Progenitor cell of endocrine pancreas (in vitro differentiated cells): Measurements from ENCODE around the gene RCAN1. TPM values are rescaled to one million over a fixed set of nuclear protein-coding genes. Genes with fewer than 3 reads are reported as not detected.

Source experiments
- DNase-seq: peaks from one replicate; pipeline ENCODE4 v3.0.0; 2021; ENCODE audit warnings: low spot score; ENCODE audit not compliant: unreplicated experiment
- H3K27ac Mint-ChIP-seq: 2 replicates; pipeline ENCODE4 v1.8.0; 2021; ENCODE audit warnings: mild to moderate bottlenecking, moderate library complexity, mixed read lengths
- H3K27me3 Mint-ChIP-seq: 2 replicates; pipeline ENCODE4 v1.8.0; 2021; ENCODE audit warnings: mixed read lengths
- H3K36me3 Mint-ChIP-seq: 2 replicates; pipeline ENCODE4 v1.8.0; 2022; ENCODE audit warnings: mixed read lengths; ENCODE audit not compliant: insufficient read depth
- H3K4me1 Mint-ChIP-seq: 2 replicates; pipeline ENCODE4 v1.8.0; 2021; ENCODE audit warnings: low read depth, mixed read lengths
- H3K4me3 Mint-ChIP-seq: 2 replicates; pipeline ENCODE4 v1.8.0; 2021; ENCODE audit warnings: low read depth, mild to moderate bottlenecking, moderate library complexity, mixed read lengths
- H3K9me3 Mint-ChIP-seq: 2 replicates; pipeline ENCODE4 v1.8.0; 2021; ENCODE audit warnings: low read depth, mixed read lengths
- CTCF ChIP-seq: fragments of 200-600 bp; sonication (generic); IDR thresholded peaks from one replicate; pipeline ENCODE4 v1.5.0; 2021; ENCODE audit warnings: antibody characterized with exemption, mild to moderate bottlenecking; ENCODE audit not compliant: unreplicated experiment
- long read RNA-seq: library from polyadenylated mRNA; unstranded; transcript quantifications from one replicate; pipeline ENCODE4 v2.0.0, GENCODE V29; 2020
- total RNA-seq: library from RNA; stranded (reverse); gene quantifications from 2 replicates; pipeline ENCODE4 v1.2.1, GENCODE V29; 2021

Gene RCAN1
- total RNA-seq = 11.6 and 14.2 TPM in 2 replicates
- long read RNA-seq, transcript RCAN1-202 (4 exons, 2,408 nt) = major isoform, 42 of 51 reads
- long read RNA-seq, partial matches to known transcripts = 3 of 51 reads
- long read RNA-seq, other reads (novel, unspliced or antisense) = 4 of 51 reads

DNA sequence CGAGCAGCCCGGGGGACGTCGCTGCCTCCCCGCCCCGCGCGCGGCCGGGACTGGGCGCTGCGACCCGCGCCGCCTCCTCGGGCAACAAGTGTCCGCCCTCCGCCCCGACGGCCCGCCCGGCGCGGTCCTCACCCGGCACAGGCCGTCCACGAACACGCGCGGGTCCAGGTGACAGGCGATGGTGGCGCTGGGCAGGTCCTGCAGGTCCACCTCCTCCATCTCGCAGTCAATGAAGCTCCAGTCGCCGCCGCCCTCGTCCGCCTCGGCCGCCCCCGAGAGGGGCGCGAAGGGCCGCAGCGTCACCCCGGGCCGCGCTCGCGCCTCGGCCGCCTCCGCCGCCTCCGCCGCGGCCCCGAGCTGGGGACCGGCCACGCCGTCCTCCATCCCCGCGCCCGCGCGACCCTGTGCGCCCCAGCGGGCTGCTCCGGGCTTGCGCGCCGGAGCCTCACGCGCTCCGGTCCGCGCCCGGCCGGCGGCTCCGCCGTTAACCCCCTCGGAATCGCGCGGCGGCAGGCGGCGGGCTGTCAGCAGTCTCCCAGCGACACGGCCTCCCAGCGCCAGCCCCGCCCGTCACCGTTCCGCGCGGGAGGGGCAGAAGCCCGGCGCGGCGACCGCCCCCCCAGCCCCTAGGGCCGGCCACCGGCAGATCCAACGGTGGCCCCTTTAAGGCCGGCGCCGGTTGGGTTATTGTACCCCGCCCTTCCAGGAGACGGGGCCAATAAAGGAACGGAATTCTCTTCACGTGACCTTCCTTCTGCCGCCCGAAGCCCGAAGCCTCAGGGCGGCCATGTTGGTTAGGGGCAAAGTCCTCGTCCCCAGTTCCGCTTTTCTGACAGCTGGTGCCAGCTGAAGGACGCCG, at the start of gene RCAN1:
Gene RCAN1 (minus strand): TSS at position 486 of the 859 bp plus-strand sequence. CDS start 102 bp downstream, at position 384.
- Mint-ChIP-seq H3K4me3 (peak within 1 kb of the TSS; percentile 79), H3K4me1 (peaks cover 10% of the 10 kb centered on the region), H3K27me3 (peaks cover 38% of the 10 kb centered on the region), H3K9me3 (no peaks in the 10 kb centered on the region), H3K36me3 (no peaks in the 10 kb centered on the region), H3K27ac (peak within 1 kb of the TSS; percentile 85)
- no peak for TF ChIP-seq CTCF
- peak; percentile 74 for DNase-seq

DNA sequence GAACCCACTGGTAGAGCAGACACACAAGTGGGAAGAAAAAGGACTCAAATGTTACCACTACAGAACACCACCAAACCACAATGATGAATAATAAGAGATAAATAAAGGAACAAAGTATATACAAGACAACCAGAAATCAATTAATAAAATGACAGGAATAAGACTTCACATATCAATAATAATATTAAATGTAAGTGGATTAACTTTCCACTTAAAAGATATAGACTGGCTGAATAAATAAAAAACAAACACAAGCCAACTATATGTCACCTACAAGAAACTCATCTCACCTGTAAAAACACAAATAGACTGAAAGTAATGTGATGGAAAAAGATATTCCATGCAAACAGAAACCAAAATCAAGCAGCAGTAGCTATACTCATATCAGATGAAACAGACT, 46.9 kb upstream of the RCAN1 start:
- no peak overlapping the region for H3K27ac Mint-ChIP-seq
- H3K4me1 Mint-ChIP-seq = peaks cover 10% of the 10 kb centered on the region
- TF ChIP-seq CTCF = no peak
- H3K9me3 Mint-ChIP-seq = peaks cover 25% of the 10 kb centered on the region
- DNase-seq = no peak
- H3K36me3 Mint-ChIP-seq = peaks cover 2% of the 10 kb centered on the region
- peaks cover 11% of the 10 kb centered on the region for H3K27me3 Mint-ChIP-seq
- no peak overlapping the region for H3K4me3 Mint-ChIP-seq

GRCh38 chr21:34653522-34653921, 38.6 kb upstream of the RCAN1 start:
- no peak overlapping the region for H3K4me3 Mint-ChIP-seq
- H3K27me3 Mint-ChIP-seq = peaks cover 14% of the 10 kb centered on the region
- peaks cover 20% of the 10 kb centered on the region for H3K9me3 Mint-ChIP-seq
- H3K27ac Mint-ChIP-seq = no peak overlapping the region
- peaks cover 5% of the 10 kb centered on the region for H3K36me3 Mint-ChIP-seq
- peaks cover 16% of the 10 kb centered on the region for H3K4me1 Mint-ChIP-seq
- DNase-seq = no peak
- TF ChIP-seq CTCF = no peak

DNA sequence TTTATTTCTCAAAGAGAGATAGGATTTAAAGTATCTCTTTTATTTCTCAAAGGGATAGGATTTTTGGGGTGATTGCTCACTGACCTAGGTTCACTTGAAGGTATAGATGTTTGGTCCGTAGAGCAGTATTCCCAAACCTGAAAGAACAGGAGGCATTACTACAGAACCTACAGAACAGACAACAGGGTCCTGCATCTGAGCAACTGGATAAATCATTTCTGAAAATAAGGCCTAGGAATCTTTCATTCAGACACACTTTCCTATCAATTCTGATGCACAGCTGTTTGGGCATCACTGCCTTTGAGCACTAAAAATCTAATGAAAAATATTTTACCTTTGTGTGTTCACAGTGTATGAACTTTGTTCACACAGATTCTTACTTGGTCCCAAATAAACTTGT, 36.7 kb upstream of the RCAN1 start:
- Mint-ChIP-seq H3K9me3 (peaks cover 20% of the 10 kb centered on the region), H3K27ac (no peak overlapping the region)

More for the DNA sequence above, 36.7 kb upstream of the RCAN1 start:
- Mint-ChIP-seq H3K27me3 (peaks cover 3% of the 10 kb centered on the region), H3K36me3 (peaks cover 5% of the 10 kb centered on the region), H3K4me1 (peaks cover 28% of the 10 kb centered on the region), H3K4me3 (no peak overlapping the region)
- no peak for TF ChIP-seq CTCF
- DNase-seq = no peak
